HCT116 (cell line): ENCODE results near the gene RGS8. TPM values are rescaled to one million over a fixed set of nuclear protein-coding genes. Genes with fewer than 3 reads are reported as not detected.

Experiments
- ATAC-seq: fragments of 200-7000 bp; cut with Tn5 transposase; 2 replicates; pipeline ENCODE4 v1.9.1; 2020; ENCODE audit warnings: mild to moderate bottlenecking, moderate library complexity
- BruUV-seq: library from RNA; stranded (reverse); fragments of 400-500 nt; replicated peaks from 2 replicates; lab custom pipeline; 2021; lab: Mats Ljungman, UMichigan
- CTCF ChIA-PET: fragments of 300-600 bp; sonication (Branson Sonifier 250); formaldehyde crosslinking; loops from one replicate; lab custom pipeline; 2021; ENCODE audit warnings: antibody characterized with exemption; lab: Charles Lee
- POLR2A ChIA-PET: fragments of 300-600, 350-600 bp; sonication (Branson Sonifier 250); formaldehyde crosslinking; loops from one replicate; lab custom pipeline; 2021; ENCODE audit warnings: antibody characterized with exemption; lab: Charles Lee
- RAD21 ChIA-PET, 2 experiments: fragments of 300-600 bp; sonication (Branson Sonifier 250); formaldehyde crosslinking; loops; one replicate each; lab custom pipeline; 2023; ENCODE audit warnings: low total read pairs in 2 of 2; ENCODE audit not compliant: uncharacterized antibody in 2 of 2, unreplicated experiment in 2 of 2, low non-redundant PET in 1 of 2; lab: Charles Lee
- DNase-seq: peaks from one replicate; pipeline ENCODE4 v3.0.0-alpha.2; 2010; ENCODE audit warnings: low read depth, low spot score
- H2AFZ ChIP-seq: fragments of 200-600 bp; shearing (Covaris generic), sonication (generic); 2 replicates; pipeline ENCODE4 v1.6.1; 2017; ENCODE audit warnings: low read depth, mixed run types, mixed read lengths, antibody characterized with exemption, low read length; ENCODE audit not compliant: poor library complexity, severe bottlenecking
- H3K27ac ChIP-seq: 2 replicates; pipeline ENCODE4 v1.5.1; 2012; ENCODE audit warnings: low read depth, low read length
- H3K27me3 ChIP-seq: fragments of 200-600 bp; sonication (generic); 2 replicates; pipeline ENCODE4 v1.6.1; 2016; ENCODE audit warnings: mixed run types, low read length, mixed read lengths; ENCODE audit not compliant: insufficient read depth
- H3K36me3 ChIP-seq, 2 experiments: fragments of 200-500 bp in 1 of 2; fragments of 200-600 bp in 1 of 2; sonication (Bioruptor generic) in 1 of 2; sonication (generic) in 1 of 2; 2 replicates each; pipeline versions ENCODE4 v1.5.1 to v1.6.1; 2014 to 2016; ENCODE audit warnings: low read length in 2 of 2, inconsistent platforms in 1 of 2, mixed read lengths in 1 of 2, mixed run types in 1 of 2; ENCODE audit not compliant: insufficient read depth in 2 of 2, control insufficient read depth in 1 of 2
- H3K4me1 ChIP-seq, 2 experiments: fragments of 200-600 bp in 1 of 2; sonication (generic) in 1 of 2; 2 replicates each; pipeline versions ENCODE4 v1.5.1 to v1.6.1; 2012 to 2017; ENCODE audit warnings: low read length in 2 of 2, inconsistent platforms in 1 of 2, mild to moderate bottlenecking in 1 of 2, mixed read lengths in 1 of 2, mixed run types in 1 of 2, moderate library complexity in 1 of 2; ENCODE audit not compliant: insufficient read depth in 2 of 2, control insufficient read depth in 1 of 2
- H3K4me2 ChIP-seq: fragments of 200-600 bp; sonication (generic); 2 replicates; pipeline ENCODE4 v1.6.1; 2017; ENCODE audit warnings: mixed run types, low read length, mixed read lengths
- H3K4me3 ChIP-seq, 2 experiments: fragments of 200-600 bp in 1 of 2; sonication (generic) in 1 of 2; replicated peaks in 1 of 2; 2 replicates each; pipeline ENCODE4 v1.5.1; 2011 to 2016; ENCODE audit warnings: low read length in 2 of 2, control low read depth in 1 of 2, low read depth in 1 of 2, mild to moderate bottlenecking in 1 of 2, mixed read lengths in 1 of 2, mixed run types in 1 of 2
- H3K79me2 ChIP-seq: fragments of 200-600 bp; sonication (generic); 2 replicates; pipeline ENCODE4 v1.6.1; 2017; ENCODE audit warnings: mild to moderate bottlenecking, mixed run types, low read length, moderate library complexity, mixed read lengths; ENCODE audit not compliant: insufficient read depth
- H3K9ac ChIP-seq: fragments of 200-600 bp; sonication (generic); 2 replicates; pipeline ENCODE4 v1.6.1; 2016; ENCODE audit warnings: low read length, mixed read lengths
- H3K9me2 ChIP-seq: fragments of 200-600 bp; sonication (generic), shearing (Covaris generic); 2 replicates; pipeline ENCODE4 v1.6.1; 2017; ENCODE audit warnings: mixed run types, mild to moderate bottlenecking, moderate library complexity; ENCODE audit not compliant: insufficient read depth
- H3K9me3 ChIP-seq, 2 experiments: fragments of 200-500 bp in 1 of 2; fragments of 200-600 bp in 1 of 2; sonication (Bioruptor generic) in 1 of 2; sonication (generic) in 1 of 2; 2 replicates each; pipeline ENCODE4 v1.6.1; 2014 to 2017; ENCODE audit warnings: low read length in 2 of 2, mixed read lengths in 2 of 2, inconsistent platforms in 1 of 2, low read depth in 1 of 2, mild to moderate bottlenecking in 1 of 2, mixed run types in 1 of 2, moderate library complexity in 1 of 2; ENCODE audit not compliant: control insufficient read depth in 1 of 2, insufficient read depth in 1 of 2
- H4K20me1 ChIP-seq: fragments of 200-600 bp; sonication (generic), shearing (Covaris generic); 2 replicates; pipeline ENCODE4 v1.6.1; 2017; ENCODE audit warnings: mixed run types, mild to moderate bottlenecking, moderate library complexity; ENCODE audit not compliant: insufficient read depth
- ATF3 ChIP-seq: IDR thresholded peaks from 2 replicates; pipeline ENCODE4 v1.6.1; 2012
- CTCF ChIP-seq, 3 experiments: fragments of 200-600 bp in 1 of 3; sonication (generic) in 1 of 3; IDR thresholded peaks in 2 of 3; conservative IDR thresholded peaks in 1 of 3; 2 replicates each; pipeline ENCODE4 v1.5.1; 2012 to 2017; ENCODE audit warnings: low read depth in 2 of 3, low read length in 2 of 3, antibody characterized with exemption in 1 of 3, borderline replicate concordance in 1 of 3, control low read depth in 1 of 3, mild to moderate bottlenecking in 1 of 3, mixed read lengths in 1 of 3, mixed run types in 1 of 3, moderate library complexity in 1 of 3; ENCODE audit not compliant: insufficient read depth in 1 of 3
- ELF1 ChIP-seq: IDR thresholded peaks from 2 replicates; pipeline ENCODE4 v1.6.1; 2012; ENCODE audit warnings: low read depth, borderline replicate concordance
- EZH2phosphoT487 ChIP-seq: fragments of 200-600 bp; IDR thresholded peaks from 2 replicates; pipeline ENCODE4 v1.6.1; 2018; ENCODE audit warnings: antibody characterized with exemption, borderline replicate concordance
- FOSL1 ChIP-seq: IDR thresholded peaks from 2 replicates; pipeline ENCODE4 v1.6.1; 2012; ENCODE audit warnings: low read depth
- MAX ChIP-seq: IDR thresholded peaks from 2 replicates; pipeline ENCODE4 v1.6.1; 2012
- POLR2AphosphoS5 ChIP-seq: IDR thresholded peaks from 2 replicates; pipeline ENCODE4 v1.6.1; 2011; ENCODE audit warnings: mild to moderate bottlenecking, low read depth, low read length, moderate library complexity
- REST ChIP-seq: IDR thresholded peaks from 2 replicates; pipeline ENCODE4 v1.6.1; 2012; ENCODE audit warnings: low read depth
- YY1 ChIP-seq: IDR thresholded peaks from 2 replicates; pipeline ENCODE4 v1.6.1; 2011; ENCODE audit warnings: low read length, low read depth, moderate library complexity, mild to moderate bottlenecking; ENCODE audit not compliant: insufficient replicate concordance; ENCODE audit errors: extremely low read depth
- ZBTB33 ChIP-seq: IDR thresholded peaks from 2 replicates; pipeline ENCODE4 v1.6.1; 2011; ENCODE audit warnings: mild to moderate bottlenecking, low read length, moderate library complexity; ENCODE audit not compliant: insufficient replicate concordance; ENCODE audit errors: extremely low read depth
- ZNF274 ChIP-seq: fragments of 200-500 bp; sonication (Bioruptor generic); IDR thresholded peaks from 2 replicates; pipeline ENCODE4 v1.6.1; 2014; ENCODE audit warnings: mild to moderate bottlenecking, low read depth, low read length, inconsistent platforms
- intact Hi-C: fragments of 100-400 bp; cut with micrococcal nuclease; formaldehyde crosslinking; loops from 2 replicates; pipeline ENCODE4 v1.10.0; 2022
- total RNA-seq: library from RNA; stranded (reverse); gene quantifications from one replicate; pipeline ENCODE4 v1.2.1, GENCODE V29; 2021; ENCODE audit not compliant: unreplicated experiment

Gene RGS8
- total RNA-seq, 1 experiment from 2014 or later = not detected

GRCh38 chr1:182704677-182705076 is 20.3 kb upstream of the RGS8 start:
- BruUV-seq = no TSS peak
- ChIA-PET RAD21 (no interaction called here), POLR2A (no interaction called here), CTCF (no interaction called here)
- no peaks in the 10 kb centered on the region for H3K9me3 ChIP-seq
- no peak for DNase-seq
- H4K20me1 ChIP-seq = no peaks in the 10 kb centered on the region
- no peaks in the 10 kb centered on the region for H3K9me2 ChIP-seq
- H2AFZ ChIP-seq = no peak overlapping the region
- no peak overlapping the region for H3K27ac ChIP-seq
- no peak overlapping the region for H3K4me2 ChIP-seq
- no peaks in the 10 kb centered on the region for H3K27me3 ChIP-seq
- no peak for ATAC-seq
- H3K4me3 ChIP-seq = no peak overlapping the region
- no peak overlapping the region for H3K9ac ChIP-seq
- H3K4me1 ChIP-seq = no peaks in the 10 kb centered on the region
- no peak for TF ChIP-seq EZH2phosphoT487
- no peak for TF ChIP-seq ZBTB33
- TF ChIP-seq, all 23 proteins: peak for 0
- intact Hi-C loops = no loop called here
- H3K36me3 ChIP-seq = no peaks in the 10 kb centered on the region
- H3K79me2 ChIP-seq = no peaks in the 10 kb centered on the region

- ChIA-PET POLR2A (no interaction called here), CTCF (no interaction called here), RAD21 (no interaction called here)
- Histone ChIP-seq H3K9ac (no peak overlapping the region), H3K4me2 (no peak overlapping the region), H3K9me2 (no peaks in the 10 kb centered on the region), H3K4me3 (no peak overlapping the region), H3K27me3 (no peaks in the 10 kb centered on the region), H3K79me2 (no peaks in the 10 kb centered on the region), H3K36me3 (no peaks in the 10 kb centered on the region), H3K27ac (no peak overlapping the region), H2AFZ (no peak overlapping the region), H3K4me1 (no peaks in the 10 kb centered on the region), H3K9me3 (no peaks in the 10 kb centered on the region), H4K20me1 (no peaks in the 10 kb centered on the region)
- intact Hi-C loops = no loop called here
- DNase-seq = no peak
- no peak for ATAC-seq
- BruUV-seq = no TSS peak
- TF ChIP-seq POLR2AphosphoS5 (no peak), ELF1 (no peak), ZNF274 (no peak), REST (no peak), ATF3 (no peak), YY1 (no peak), CTCF (IDR thresholded peaks at IDR 0.05 in 2 of 3, conservative IDR thresholded peaks at IDR 0.05 in 1 of 3; ENCODE audit: borderline replicate concordance in 1 of 3, insufficient read depth in 1 of 3, low read depth in 2 of 3, low read length in 2 of 3) (no peak), MAX (no peak), FOSL1 (no peak)
Measured at GRCh38 chr1:182703539-182703938, 19.2 kb upstream of the RGS8 start.
